Motor neuron (in vitro differentiated cells): ENCODE measurements around the gene PAQR5. TPM values are rescaled to one million over a fixed set of nuclear protein-coding genes. Genes with fewer than 3 reads are reported as not detected.

Experiments
- ATAC-seq, 8 experiments: fragments of 200-7000 bp; cut with Tn5 transposase; replicated peaks in 6 of 8; 2 replicates each; pipeline ENCODE4 v1.8.0; 2021; ENCODE audit warnings: mild to moderate bottlenecking in 8 of 8, moderate library complexity in 8 of 8
- H3K27ac ChIP-seq, 2 donors: fragments of 250-450 bp; sonication (Bioruptor Pico); 2 replicates each; pipeline ENCODE4 v1.9.0; 2021; ENCODE audit warnings: antibody characterized with exemption in 2 of 2, mild to moderate bottlenecking in 2 of 2, moderate library complexity in 1 of 2
- H3K4me1 ChIP-seq, 2 donors: fragments of 250-450 bp; sonication (Bioruptor Pico); replicated peaks in 1 of 2; 2 replicates each; pipeline ENCODE4 v1.6.1; 2021; ENCODE audit warnings: antibody characterized with exemption in 2 of 2, mild to moderate bottlenecking in 2 of 2, moderate library complexity in 1 of 2
- H3K4me3 ChIP-seq, 5 donors: fragments of 250-450 bp; sonication (Bioruptor Pico); 2 replicates each; pipeline ENCODE4 v1.9.0; 2021; ENCODE audit warnings: antibody characterized with exemption in 5 of 5, mild to moderate bottlenecking in 5 of 5, moderate library complexity in 4 of 5
- WGBS, 10 experiments: fragments of 450-650 bp; shearing (Covaris generic); methylation state at CpG; one replicate each; pipeline ENCODE4 v1.0.0; 2022; 5-methylcytosine and 5-hydroxymethylcytosine counted together
- in situ Hi-C, 9 experiments: fragments of 400-800 bp; cut with MboI; loops; one replicate each; pipeline ENCODE4 v1.15.0; 2021; ENCODE audit warnings: low sequenced_read_pairs in 9 of 9, low pct_unique_long_range_greater_than_20kb in 2 of 9; ENCODE audit not compliant: unreplicated experiment in 9 of 9
- total RNA-seq, 8 experiments: library from RNA; unstranded; fragments of 300-600 nt; gene quantifications; 2 replicates each; pipeline versions ENCODE4 v1.2.3 to v1.2.4, GENCODE V29; 2022

The PAQR5 gene
- total RNA-seq, 8 experiments from 2014 or later, result 0.11 to 2.8 (median 0.62) TPM

GRCh38 chr15:69395460-69395859 is 96.7 kb downstream of the PAQR5 start:
- in situ Hi-C loops, result loop anchor here in 3 of 9 experiments (10.0 to 25.0 kb wide), 2 partner anchors 331 to 333 kb away; no protein-coding TSS in a partner anchor
- WGBS, 10 experiments, result 81 to 100% (median 89%) methylated on average over 1 to 4 of the region's 10 CpGs; no CpG with 5 or more reads in 6 of the 10 experiments
- no peak for ATAC-seq
- no peak overlapping the region for H3K4me3 ChIP-seq
- H3K4me1 ChIP-seq, result peaks cover 16 to 17% of the 10 kb centered on the region in 2 donors
- H3K27ac ChIP-seq, result no peak overlapping the region

- Histone ChIP-seq H3K4me1 (peaks cover 16 to 17% of the 10 kb centered on the region in 2 donors), H3K4me3 (no peak overlapping the region), H3K27ac (no peak overlapping the region)
- ATAC-seq, result no peak
- 86 to 100% (median 100%) methylated on average over 1 to 3 of the region's 5 CpGs; no CpG with 5 or more reads in 5 of the 10 experiments for WGBS, 10 experiments
- in situ Hi-C loops, result loop anchor here in 3 of 9 experiments (10.0 to 25.0 kb wide), 2 partner anchors 331 to 334 kb away; no protein-coding TSS in a partner anchor
Observed at GRCh38 chr15:69395991-69396390, 97.3 kb downstream of the PAQR5 start.

- ATAC-seq, result peak in 3 of 8 experiments; percentile 26 to 42 (median 27)
- no peak overlapping the region for H3K27ac ChIP-seq
- peaks cover 14 to 16% of the 10 kb centered on the region in 2 donors for H3K4me1 ChIP-seq
- in situ Hi-C loops, result loop anchor here in 3 of 9 experiments (10.0 to 25.0 kb wide), 2 partner anchors 334 to 336 kb away; no protein-coding TSS in a partner anchor
- WGBS, 10 experiments, result 8 to 100% (median 20%) methylated on average over 1 to 6 of the region's 7 CpGs; no CpG with 5 or more reads in 6 of the 10 experiments
- H3K4me3 ChIP-seq, result no peak overlapping the region
Observed at GRCh38 chr15:69398491-69398891, 99.8 kb downstream of the PAQR5 start.

GRCh38 chr15:69400850-69401249 is 102.1 kb downstream of the PAQR5 start:
- no peak overlapping the region for H3K27ac ChIP-seq
- no peak overlapping the region for H3K4me3 ChIP-seq
- no peak for ATAC-seq
- H3K4me1 ChIP-seq, result peaks cover 0 to 3% of the 10 kb centered on the region in 2 donors
- in situ Hi-C loops, result loop anchor here in 5 of 9 experiments (10.0 to 25.0 kb wide), 2 partner anchors 336 to 339 kb away; no protein-coding TSS in a partner anchor
- 83 to 100% (median 86%) methylated on average over 1 to 4 of the region's 6 CpGs; no CpG with 5 or more reads in 6 of the 10 experiments for WGBS, 10 experiments

- WGBS, 10 experiments, result 60 to 100% (median 78%) methylated on average over 1 to 2 of the region's 2 CpGs; no CpG with 5 or more reads in 6 of the 10 experiments
- Histone ChIP-seq H3K4me1 (peaks cover 0 to 3% of the 10 kb centered on the region in 2 donors), H3K4me3 (no peak overlapping the region), H3K27ac (no peak overlapping the region)
- in situ Hi-C loops, result loop anchor here in 5 of 9 experiments (10.0 to 25.0 kb wide), 2 partner anchors 338 to 341 kb away; no protein-coding TSS in a partner anchor
- peak in 2 of 8 experiments; percentile 26 to 40 for ATAC-seq
Observed at GRCh38 chr15:69402816-69403215, 104.1 kb downstream of the PAQR5 start.

- peak in 7 of 8 experiments; percentile 35 to 97 (median 60) for ATAC-seq
- H3K4me1 ChIP-seq, result peaks cover 0 to 3% of the 10 kb centered on the region in 2 donors
- 0 to 96% (median 82%) methylated on average over 1 to 4 of the region's 4 CpGs; no CpG with 5 or more reads in 1 of the 10 experiments for WGBS, 10 experiments
- in situ Hi-C loops, result loop anchor here in 5 of 9 experiments (10.0 to 25.0 kb wide), 2 partner anchors 339 to 341 kb away; no protein-coding TSS in a partner anchor
- no peak overlapping the region for H3K27ac ChIP-seq
- H3K4me3 ChIP-seq, result no peak overlapping the region
Observed at GRCh38 chr15:69403594-69403993, 104.9 kb downstream of the PAQR5 start.

- in situ Hi-C loops, result loop anchor here in 5 of 9 experiments (10.0 to 25.0 kb wide), 2 partner anchors 340 to 343 kb away; no protein-coding TSS in a partner anchor
Observed at GRCh38 chr15:69405110-69405509, 106.4 kb downstream of the PAQR5 start.

GRCh38 chr15:69407719-69408400 is 109.1 kb downstream of the PAQR5 start:
- WGBS, 10 experiments, result 82 to 100% (median 91%) methylated on average over 1 to 3 of the region's 3 CpGs
- ATAC-seq, result no peak
- Histone ChIP-seq H3K4me3 (no peak overlapping the region), H3K4me1 (peaks cover 0 to 3% of the 10 kb centered on the region in 2 donors), H3K27ac (no peak overlapping the region)
- in situ Hi-C loops, result loop anchor here in 5 of 9 experiments (10.0 to 25.0 kb wide), 2 partner anchors 343 to 346 kb away; no protein-coding TSS in a partner anchor

More at GRCh38 chr15:69405110-69405509, 106.4 kb downstream of the PAQR5 start:
- ATAC-seq, result no peak
- H3K4me1 ChIP-seq, result peaks cover 0 to 3% of the 10 kb centered on the region in 2 donors
- WGBS, 10 experiments, result 0 to 67% (median 62%) methylated on average over 1 to 3 of the region's 3 CpGs; no CpG with 5 or more reads in 1 of the 10 experiments
- H3K27ac ChIP-seq, result no peak overlapping the region
- H3K4me3 ChIP-seq, result no peak overlapping the region

GRCh38 chr15:69408841-69409240 is 110.1 kb downstream of the PAQR5 start:
- in situ Hi-C loops, result loop anchor here in 5 of 9 experiments (10.0 to 25.0 kb wide), 2 partner anchors 344 to 347 kb away; no protein-coding TSS in a partner anchor
- WGBS, 10 experiments, result 42 to 90% (median 53%) methylated on average over 1 to 3 of the region's 3 CpGs; no CpG with 5 or more reads in 3 of the 10 experiments
- Histone ChIP-seq H3K4me1 (peaks cover 0 to 3% of the 10 kb centered on the region in 2 donors), H3K27ac (no peak overlapping the region), H3K4me3 (no peak overlapping the region)
- ATAC-seq, result no peak

GRCh38 chr15:69410248-69410874 is 111.6 kb downstream of the PAQR5 start:
- Histone ChIP-seq H3K27ac (no peak overlapping the region), H3K4me1 (peaks cover 0 to 3% of the 10 kb centered on the region in 2 donors), H3K4me3 (no peak overlapping the region)
- 37 to 92% (median 56%) methylated on average over 2 to 6 of the region's 9 CpGs; no CpG with 5 or more reads in 3 of the 10 experiments for WGBS, 10 experiments
- in situ Hi-C loops, result loop anchor here in 1 of 9 experiments (25.0 kb wide), 1 partner anchor 348 kb away; no protein-coding TSS in a partner anchor
- ATAC-seq, result peak in 1 of 8 experiments; percentile 31

- Histone ChIP-seq H3K27ac (no peak overlapping the region), H3K4me3 (no peak overlapping the region), H3K4me1 (peaks cover 0 to 5% of the 10 kb centered on the region in 2 donors)
- no peak for ATAC-seq
- in situ Hi-C loops, result loop anchor here in 1 of 9 experiments (25.0 kb wide), 1 partner anchor 350 kb away; no protein-coding TSS in a partner anchor
Observed at GRCh38 chr15:69412274-69412673, 113.6 kb downstream of the PAQR5 start.

- no peak overlapping the region for H3K27ac ChIP-seq
- WGBS, 10 experiments, result 80 to 100% (median 83%) methylated on average over 1 of the region's 1 CpG; no CpG with 5 or more reads in 3 of the 10 experiments
- H3K4me3 ChIP-seq, result no peak overlapping the region
- H3K4me1 ChIP-seq, result peaks cover 0 to 5% of the 10 kb centered on the region in 2 donors
- ATAC-seq, result no peak
- in situ Hi-C loops, result loop anchor here in 1 of 9 experiments (25.0 kb wide), 1 partner anchor 350 kb away; no protein-coding TSS in a partner anchor
Observed at GRCh38 chr15:69412701-69413100, 114.0 kb downstream of the PAQR5 start.
